Hepatocyte (in vitro differentiated cells): Measurements from ENCODE around the gene NUS1. TPM values are rescaled to one million over a fixed set of nuclear protein-coding genes. Genes with fewer than 3 reads are reported as not detected.
"Not testable (repeated sequence)": the region's sequence is repeated elsewhere in the genome, so short reads cannot be mapped to it uniquely, and the experiment has no call there.

Experiments used
- DNase-seq: peaks from one replicate; pipeline ENCODE4 v3.0.0-alpha.2; 2016; ENCODE audit warnings: low spot score
- H2AFZ ChIP-seq: fragments of 200-600 bp; sonication (generic); 2 replicates; pipeline ENCODE4 v1.6.0; 2016; ENCODE audit warnings: antibody characterized with exemption, mild to moderate bottlenecking
- H3K27ac ChIP-seq: fragments of 200-600 bp; sonication (generic); 2 replicates; pipeline ENCODE4 v1.5.1; 2016; ENCODE audit warnings: mild to moderate bottlenecking
- H3K27me3 ChIP-seq: fragments of 200-600 bp; sonication (generic); 2 replicates; pipeline ENCODE4 v1.6.1; 2016
- H3K36me3 ChIP-seq: fragments of 200-600 bp; sonication (generic); replicated peaks from 2 replicates; pipeline ENCODE4 v1.5.1; 2016; ENCODE audit warnings: low read depth; ENCODE audit not compliant: insufficient read depth
- H3K4me1 ChIP-seq: fragments of 200-600 bp; sonication (generic); 2 replicates; pipeline ENCODE4 v1.5.1; 2016; ENCODE audit warnings: mild to moderate bottlenecking, moderate library complexity; ENCODE audit not compliant: insufficient read depth
- H3K4me2 ChIP-seq: fragments of 200-600 bp; sonication (generic); 2 replicates; pipeline ENCODE4 v1.6.0; 2016
- H3K4me3 ChIP-seq: fragments of 200-600 bp; sonication (generic); 2 replicates; pipeline ENCODE4 v1.5.1; 2016; ENCODE audit warnings: mild to moderate bottlenecking
- H3K79me2 ChIP-seq: fragments of 200-600 bp; sonication (generic); 2 replicates; pipeline ENCODE4 v1.6.0; 2017; ENCODE audit warnings: mild to moderate bottlenecking
- H3K9me2 ChIP-seq: fragments of 200-600 bp; sonication (generic); replicated peaks from 2 replicates; pipeline ENCODE4 v1.6.0; 2017; ENCODE audit warnings: mild to moderate bottlenecking; ENCODE audit not compliant: insufficient read depth
- H3K9me3 ChIP-seq: fragments of 200-600 bp; sonication (generic); 2 replicates; pipeline ENCODE4 v1.5.1; 2016; ENCODE audit warnings: low read depth, mild to moderate bottlenecking
- H4K20me1 ChIP-seq: fragments of 200-600 bp; sonication (generic); 2 replicates; pipeline ENCODE4 v1.6.0; 2016; ENCODE audit warnings: mild to moderate bottlenecking; ENCODE audit not compliant: insufficient read depth, poor library complexity, severe bottlenecking
- EZH2 ChIP-seq: fragments of 200-600 bp; sonication (generic); IDR thresholded peaks from 2 replicates; pipeline ENCODE4 v1.6.1; 2016; ENCODE audit warnings: antibody characterized with exemption, mild to moderate bottlenecking, borderline replicate concordance
- EZH2phosphoT487 ChIP-seq: fragments of 200-600 bp; sonication (generic); IDR thresholded peaks from one replicate; pipeline ENCODE4 v1.6.1; 2018; ENCODE audit warnings: antibody characterized with exemption, mild to moderate bottlenecking, low read depth, moderate library complexity; ENCODE audit not compliant: unreplicated experiment, severe bottlenecking
- WGBS: methylation state at CpG from one replicate; pipeline ENCODE4 v1.1.6; 2016; ENCODE audit warnings: low lambda C conversion rate; ENCODE audit errors: missing lambda C conversion rate; 5-methylcytosine and 5-hydroxymethylcytosine counted together
- polyA plus RNA-seq: library from polyadenylated mRNA; unstranded; fragments of >200 nt; fragmentation: Nextera tagmentation; extraction: Ambion mirVana; gene quantifications from 2 replicates; pipeline ENCODE4 v1.2.1, GENCODE V29; 2016
- total RNA-seq: library from RNA; depleted of rRNA; stranded (reverse); fragments of >200 nt; gene quantifications from 2 replicates; pipeline ENCODE4 v1.2.3, GENCODE V29; 2014
- TF ChIP-seq, protein P1 (sequence below): fragments of 200-600 bp; sonication (generic); IDR thresholded peaks from 2 replicates; pipeline ENCODE4 v1.5.1; 2016; ENCODE audit warnings: antibody characterized with exemption, mild to moderate bottlenecking; ENCODE audit not compliant: poor library complexity

The NUS1 gene
- total and polyA plus RNA-seq, 2 experiments from 2014 or later, result 16.6 to 29.9 TPM

DNA sequence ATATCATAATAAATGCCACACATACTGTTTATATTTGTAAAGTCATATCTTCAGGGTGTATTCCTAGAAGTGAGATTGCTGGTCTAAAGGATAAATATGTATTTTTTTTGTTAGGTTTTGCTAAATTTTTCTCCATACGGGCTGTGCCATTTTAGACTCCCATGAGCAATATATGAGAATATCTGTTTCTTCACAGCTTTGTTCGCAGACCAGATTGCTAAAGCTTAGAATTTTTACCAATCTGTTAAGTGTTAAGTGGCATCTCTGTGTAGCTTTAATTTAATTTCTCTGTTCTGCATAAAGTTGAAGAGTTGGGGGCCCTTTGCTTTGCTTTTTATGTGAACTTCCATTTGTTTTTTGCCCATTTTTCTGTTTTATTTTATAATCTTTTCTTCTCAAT is 32.3 kb upstream of the NUS1 start:
- H3K79me2 ChIP-seq, result no peaks in the 10 kb centered on the region
- WGBS, result 93% methylated on average over 2 of the region's 2 CpGs
- H3K4me1 ChIP-seq, result no peaks in the 10 kb centered on the region
- H3K36me3 ChIP-seq, result no peaks in the 10 kb centered on the region
- no peak overlapping the region for H2AFZ ChIP-seq
- no peak for TF ChIP-seq EZH2phosphoT487
- no peak for TF ChIP-seq EZH2
- TF ChIP-seq, protein P1, sequence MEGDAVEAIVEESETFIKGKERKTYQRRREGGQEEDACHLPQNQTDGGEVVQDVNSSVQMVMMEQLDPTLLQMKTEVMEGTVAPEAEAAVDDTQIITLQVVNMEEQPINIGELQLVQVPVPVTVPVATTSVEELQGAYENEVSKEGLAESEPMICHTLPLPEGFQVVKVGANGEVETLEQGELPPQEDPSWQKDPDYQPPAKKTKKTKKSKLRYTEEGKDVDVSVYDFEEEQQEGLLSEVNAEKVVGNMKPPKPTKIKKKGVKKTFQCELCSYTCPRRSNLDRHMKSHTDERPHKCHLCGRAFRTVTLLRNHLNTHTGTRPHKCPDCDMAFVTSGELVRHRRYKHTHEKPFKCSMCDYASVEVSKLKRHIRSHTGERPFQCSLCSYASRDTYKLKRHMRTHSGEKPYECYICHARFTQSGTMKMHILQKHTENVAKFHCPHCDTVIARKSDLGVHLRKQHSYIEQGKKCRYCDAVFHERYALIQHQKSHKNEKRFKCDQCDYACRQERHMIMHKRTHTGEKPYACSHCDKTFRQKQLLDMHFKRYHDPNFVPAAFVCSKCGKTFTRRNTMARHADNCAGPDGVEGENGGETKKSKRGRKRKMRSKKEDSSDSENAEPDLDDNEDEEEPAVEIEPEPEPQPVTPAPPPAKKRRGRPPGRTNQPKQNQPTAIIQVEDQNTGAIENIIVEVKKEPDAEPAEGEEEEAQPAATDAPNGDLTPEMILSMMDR, result no peak
- DNase-seq, result no peak
- H3K4me3 ChIP-seq, result no peak overlapping the region
- H3K9me3 ChIP-seq, result no peaks in the 10 kb centered on the region
- no peak overlapping the region for H3K27ac ChIP-seq
- no peaks in the 10 kb centered on the region for H4K20me1 ChIP-seq
- H3K27me3 ChIP-seq, result no peaks in the 10 kb centered on the region
- no peak overlapping the region for H3K4me2 ChIP-seq
- no peaks in the 10 kb centered on the region for H3K9me2 ChIP-seq

DNA sequence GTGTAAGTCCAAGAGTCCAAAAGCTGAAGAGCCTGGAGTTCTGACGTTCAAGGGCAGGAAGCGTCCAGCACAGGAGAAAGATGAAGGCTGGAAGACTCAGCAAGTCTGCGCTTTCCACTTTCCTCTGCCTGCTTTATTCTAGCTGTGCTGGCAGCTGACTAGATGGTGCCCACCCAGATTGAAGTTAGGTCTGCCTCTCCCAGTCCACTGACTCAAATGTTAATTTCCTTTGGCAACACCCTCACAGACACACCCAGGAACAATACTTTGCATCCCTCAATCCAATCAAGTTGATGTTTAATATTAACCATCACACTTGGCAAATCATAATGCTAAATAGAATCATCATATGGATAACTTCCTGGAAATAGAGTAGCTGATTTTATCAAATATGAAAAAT is 23.3 kb upstream of the NUS1 start:
- not testable (repeated sequence) for H3K79me2 ChIP-seq, H4K20me1 ChIP-seq, H3K27ac ChIP-seq, H3K27me3 ChIP-seq, H3K4me1 ChIP-seq, H3K4me2 ChIP-seq, H3K36me3 ChIP-seq, H2AFZ ChIP-seq, H3K9me2 ChIP-seq, DNase-seq, H3K4me3 ChIP-seq, H3K9me3 ChIP-seq
- 97% methylated on average over 3 of the region's 3 CpGs for WGBS

GRCh38 chr6:117653949-117654348 is 21.3 kb upstream of the NUS1 start:
- Histone ChIP-seq H2AFZ (no peak overlapping the region), H3K9me3 (no peaks in the 10 kb centered on the region), H3K79me2 (no peaks in the 10 kb centered on the region), H4K20me1 (no peaks in the 10 kb centered on the region), H3K36me3 (no peaks in the 10 kb centered on the region), H3K4me1 (no peaks in the 10 kb centered on the region), H3K9me2 (no peaks in the 10 kb centered on the region), H3K27ac (no peak overlapping the region), H3K4me3 (no peak overlapping the region), H3K4me2 (no peak overlapping the region), H3K27me3 (no peaks in the 10 kb centered on the region)
- DNase-seq, result no peak
- no peak for TF ChIP-seq EZH2
- WGBS, result 86% methylated on average over 2 of the region's 2 CpGs

- no peak for TF ChIP-seq EZH2
- no peak for TF ChIP-seq EZH2phosphoT487
- TF ChIP-seq, protein P1, result no peak
- no peak overlapping the region for H2AFZ ChIP-seq
- no peaks in the 10 kb centered on the region for H3K27me3 ChIP-seq
- H3K4me3 ChIP-seq, result no peak overlapping the region
- H3K79me2 ChIP-seq, result no peaks in the 10 kb centered on the region
- no peaks in the 10 kb centered on the region for H3K36me3 ChIP-seq
- no peaks in the 10 kb centered on the region for H3K9me3 ChIP-seq
- no peaks in the 10 kb centered on the region for H3K4me1 ChIP-seq
- WGBS, result 89% methylated on average over 2 of the region's 2 CpGs
- no peaks in the 10 kb centered on the region for H4K20me1 ChIP-seq
- DNase-seq, result no peak
- no peaks in the 10 kb centered on the region for H3K9me2 ChIP-seq
- H3K4me2 ChIP-seq, result no peak overlapping the region
- no peak overlapping the region for H3K27ac ChIP-seq
Measured at GRCh38 chr6:117655380-117655779, 19.9 kb upstream of the NUS1 start.

DNA sequence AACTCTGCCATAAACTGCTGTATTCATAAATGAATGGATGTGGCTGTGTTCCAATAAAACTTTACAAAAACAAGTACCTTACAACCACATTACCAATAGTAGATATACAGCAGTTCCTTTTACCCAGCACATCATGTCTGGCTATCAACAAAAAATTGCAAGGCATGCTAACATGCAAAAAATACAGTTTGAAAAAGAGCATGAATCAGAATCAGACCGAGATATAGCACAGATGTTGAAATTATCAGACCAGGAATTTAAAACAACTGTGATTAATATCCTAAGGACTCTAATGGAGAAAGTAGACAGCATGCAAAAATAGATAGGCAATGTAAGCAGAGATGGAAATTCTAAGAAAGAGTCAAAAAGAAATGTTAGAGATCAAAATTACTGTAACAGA is 8.4 kb upstream of the NUS1 start:
- Histone ChIP-seq H3K36me3 (no peaks in the 10 kb centered on the region), H3K4me1 (no peaks in the 10 kb centered on the region), H4K20me1 (no peaks in the 10 kb centered on the region), H3K4me2 (no peak overlapping the region), H3K27ac (no peak overlapping the region), H3K27me3 (no peaks in the 10 kb centered on the region), H3K79me2 (no peaks in the 10 kb centered on the region), H2AFZ (no peak overlapping the region), H3K4me3 (no peak overlapping the region), H3K9me3 (no peaks in the 10 kb centered on the region), H3K9me2 (no peaks in the 10 kb centered on the region)
- DNase-seq, result no peak
- 84% methylated on average over 1 of the region's 1 CpG for WGBS
- TF ChIP-seq EZH2phosphoT487 (no peak), EZH2 (no peak)
- TF ChIP-seq, protein P1, result no peak
